ENCODE results near the gene LRIT2. TPM values are rescaled to one million over a fixed set of nuclear protein-coding genes. Genes with fewer than 3 reads are reported as not detected.

The LRIT2 gene
- total RNA-seq, 4 donors from 2014 or later: not detected

- intact Hi-C loops (cut with DNase I; ENCODE audit: low total_unique reads) (no loop called here), in situ Hi-C loops (cut with MboI; ENCODE audit: low pct_ligation_motif_present in 1 of 4, low pct_unique_long_range_greater_than_20kb in 1 of 4, low sequenced_read_pairs in 3 of 4) (no loop called here)
- Histone ChIP-seq H3K27ac (no peak overlapping the region), H3K27me3 (peaks cover 5% of the 10 kb centered on the region), H3K9me3 (no peaks in the 10 kb centered on the region), H3K4me3 (no peak overlapping the region), H3K36me3 (no peaks in the 10 kb centered on the region), H3K4me1 (no peaks in the 10 kb centered on the region)
- TF ChIP-seq POLR2AphosphoS5 (IDR thresholded peaks at IDR 0.05) (no peak), CTCF (IDR thresholded peaks at IDR 0.05) (no peak), POLR2A (IDR thresholded peaks at IDR 0.05) (no peak), EP300 (IDR thresholded peaks at IDR 0.05; ENCODE audit: low read depth) (no peak)
- no peak for DNase-seq
- WGBS, 2 donors (ENCODE audit: low coverage in 1 of 2): 80 to 82% methylated on average over 2 to 3 of the region's 3 CpGs
These were observed 13.6 kb upstream of the LRIT2 start for GRCh38 chr10:84238909-84239308.

GRCh38 chr10:84237199-84238051, 12.1 kb upstream of the LRIT2 start:
- no peak for DNase-seq
- in situ Hi-C loops (cut with MboI; ENCODE audit: low pct_ligation_motif_present in 1 of 4, low pct_unique_long_range_greater_than_20kb in 1 of 4, low sequenced_read_pairs in 3 of 4) (no loop called here), intact Hi-C loops (cut with DNase I; ENCODE audit: low total_unique reads) (no loop called here)

GRCh38 chr10:84236807-84237198, 11.5 kb upstream of the LRIT2 start:
- Histone ChIP-seq H3K9me3 (no peaks in the 10 kb centered on the region), H3K4me1 (no peaks in the 10 kb centered on the region), H3K27me3 (peaks cover 5% of the 10 kb centered on the region), H3K4me3 (no peak overlapping the region), H3K36me3 (no peaks in the 10 kb centered on the region), H3K27ac (no peak overlapping the region)
- intact Hi-C loops (cut with DNase I; ENCODE audit: low total_unique reads): no loop called here
- in situ Hi-C loops (cut with MboI; ENCODE audit: low pct_ligation_motif_present in 1 of 4, low pct_unique_long_range_greater_than_20kb in 1 of 4, low sequenced_read_pairs in 3 of 4): no loop called here
- WGBS, 2 donors (ENCODE audit: low coverage in 1 of 2): 91% methylated on average over 6 of the region's 6 CpGs
- no peak for TF ChIP-seq EP300 (IDR thresholded peaks at IDR 0.05; ENCODE audit: low read depth)
- TF ChIP-seq CTCF (IDR thresholded peaks at IDR 0.05): no peak
- TF ChIP-seq POLR2A (IDR thresholded peaks at IDR 0.05): no peak
- no peak for TF ChIP-seq POLR2AphosphoS5 (IDR thresholded peaks at IDR 0.05)
- DNase-seq: no peak

More at GRCh38 chr10:84237199-84238051, 12.1 kb upstream of the LRIT2 start:
- TF ChIP-seq POLR2AphosphoS5 (IDR thresholded peaks at IDR 0.05): no peak
- no peak for TF ChIP-seq CTCF (IDR thresholded peaks at IDR 0.05)
- TF ChIP-seq EP300 (IDR thresholded peaks at IDR 0.05; ENCODE audit: low read depth): no peak
- Histone ChIP-seq H3K27ac (no peak overlapping the region), H3K9me3 (no peaks in the 10 kb centered on the region), H3K36me3 (no peaks in the 10 kb centered on the region), H3K4me1 (no peaks in the 10 kb centered on the region), H3K4me3 (no peak overlapping the region), H3K27me3 (peaks cover 5% of the 10 kb centered on the region)
- 58 to 77% methylated on average over 4 to 29 of the region's 52 CpGs for WGBS, 2 donors (ENCODE audit: low coverage in 1 of 2)

- in situ Hi-C loops (cut with MboI; ENCODE audit: low pct_ligation_motif_present in 1 of 4, low pct_unique_long_range_greater_than_20kb in 1 of 4, low sequenced_read_pairs in 3 of 4): no loop called here
- H3K27ac ChIP-seq: no peak overlapping the region
- no peak overlapping the region for H3K4me3 ChIP-seq
- H3K27me3 ChIP-seq: peaks cover 5% of the 10 kb centered on the region
- TF ChIP-seq EP300 (IDR thresholded peaks at IDR 0.05; ENCODE audit: low read depth) (no peak), POLR2A (IDR thresholded peaks at IDR 0.05) (no peak), POLR2AphosphoS5 (IDR thresholded peaks at IDR 0.05) (no peak), CTCF (IDR thresholded peaks at IDR 0.05) (no peak)
- intact Hi-C loops (cut with DNase I; ENCODE audit: low total_unique reads): no loop called here
- H3K36me3 ChIP-seq: no peaks in the 10 kb centered on the region
- H3K9me3 ChIP-seq: no peaks in the 10 kb centered on the region
- 79 to 85% methylated on average over 3 to 4 of the region's 4 CpGs for WGBS, 2 donors (ENCODE audit: low coverage in 1 of 2)
- no peaks in the 10 kb centered on the region for H3K4me1 ChIP-seq
- DNase-seq: no peak
These were observed 9.8 kb upstream of the LRIT2 start for GRCh38 chr10:84235096-84235495.

Measured in transverse colon (tissue), 4 donors.